IMR-90 (cell line): Measurements from ENCODE around the gene LAMB3. TPM values are rescaled to one million over a fixed set of nuclear protein-coding genes. Genes with fewer than 3 reads are reported as not detected.

Experiments used
- ATAC-seq: fragments of 200-7000 bp; cut with Tn5 transposase; 2 replicates; pipeline ENCODE4 v1.9.1; 2020; ENCODE audit warnings: low read depth, mild to moderate bottlenecking, moderate library complexity
- BruUV-seq: library from RNA; stranded (reverse); fragments of 400-500 nt; replicated peaks from 2 replicates; lab custom pipeline; 2021; lab: Mats Ljungman, UMichigan
- CTCF ChIA-PET: fragments of 300-600 bp; formaldehyde crosslinking; extraction: SDS; loops from one replicate; lab custom pipeline; 2021; ENCODE audit warnings: antibody characterized with exemption; lab: Yijun Ruan, JAX
- POLR2A ChIA-PET: fragments of 300-600 bp; sonication (Branson Sonifier 250); formaldehyde crosslinking; loops from one replicate; lab custom pipeline; 2022; ENCODE audit warnings: antibody characterized with exemption; ENCODE audit not compliant: unreplicated experiment; lab: Charles Lee
- DNase-seq: peaks from one replicate; pipeline ENCODE4 v3.0.0; 2013
- H2AFZ ChIP-seq: replicated peaks from 2 replicates; pipeline ENCODE3; 2013; ENCODE audit warnings: low read length, mild to moderate bottlenecking; ENCODE audit not compliant: poor library complexity
- H2AK5ac ChIP-seq: 2 replicates; pipeline ENCODE4 v1.6.1; 2013; ENCODE audit warnings: low read depth, low read length, inconsistent platforms
- H2AK9ac ChIP-seq: replicated peaks from 2 replicates; pipeline ENCODE3; 2013; ENCODE audit warnings: mild to moderate bottlenecking, low read depth, low read length, moderate library complexity; ENCODE audit not compliant: poor library complexity
- H2BK120ac ChIP-seq: 2 replicates; pipeline ENCODE4 v1.6.1; 2013; ENCODE audit warnings: low read depth, low read length, inconsistent platforms
- H2BK15ac ChIP-seq: 3 replicates; pipeline ENCODE4 v1.6.1; 2013; ENCODE audit warnings: low read depth, low read length, inconsistent platforms
- H2BK20ac ChIP-seq: 2 replicates; pipeline ENCODE4 v1.6.1; 2013; ENCODE audit warnings: low read depth, mild to moderate bottlenecking, inconsistent platforms, low read length, moderate library complexity
- H2BK5ac ChIP-seq: 2 replicates; pipeline ENCODE4 v1.6.1; 2013; ENCODE audit warnings: mild to moderate bottlenecking, low read depth, low read length, inconsistent platforms; ENCODE audit not compliant: poor library complexity, severe bottlenecking
- H3K14ac ChIP-seq: replicated peaks from 2 replicates; pipeline ENCODE4 v1.6.1; 2013; ENCODE audit warnings: low read depth, low read length, inconsistent platforms
- H3K18ac ChIP-seq: 2 replicates; pipeline ENCODE4 v1.6.1; 2013; ENCODE audit warnings: low read depth, low read length, control low read depth
- H3K23ac ChIP-seq: 2 replicates; pipeline ENCODE4 v1.6.1; 2013; ENCODE audit warnings: low read depth, low read length, inconsistent platforms
- H3K27ac ChIP-seq: 2 replicates; pipeline ENCODE4 v1.5.1; 2013; ENCODE audit warnings: mild to moderate bottlenecking, control low read depth, low read length; ENCODE audit not compliant: insufficient read depth
- H3K27me3 ChIP-seq: 2 replicates; pipeline ENCODE4 v1.6.1; 2013; ENCODE audit warnings: low read length; ENCODE audit not compliant: control insufficient read depth, insufficient read depth
- H3K36me3 ChIP-seq: 2 replicates; pipeline ENCODE4 v1.6.1; 2013; ENCODE audit warnings: low read length, mixed read lengths; ENCODE audit not compliant: control insufficient read depth, insufficient read depth
- H3K4ac ChIP-seq: 2 replicates; pipeline ENCODE4 v1.6.1; 2013; ENCODE audit warnings: low read depth, low read length, inconsistent platforms
- H3K4me1 ChIP-seq: 2 replicates; pipeline ENCODE4 v1.6.1; 2013; ENCODE audit warnings: low read length, mixed read lengths; ENCODE audit not compliant: control insufficient read depth, insufficient read depth
- H3K4me2 ChIP-seq: 2 replicates; pipeline ENCODE4 v1.6.1; 2013; ENCODE audit warnings: low read depth, mild to moderate bottlenecking, control low read depth, low read length, moderate library complexity
- H3K4me3 ChIP-seq: 2 replicates; pipeline ENCODE4 v1.5.1; 2013; ENCODE audit warnings: low read depth, mild to moderate bottlenecking, control low read depth, low read length, moderate library complexity; ENCODE audit not compliant: insufficient read depth
- H3K56ac ChIP-seq: 2 replicates; pipeline ENCODE4 v1.6.1; 2013; ENCODE audit warnings: low read length, inconsistent platforms; ENCODE audit not compliant: insufficient read depth; ENCODE audit errors: extremely low read depth
- H3K79me1 ChIP-seq, 2 experiments: 2 replicates each; pipeline ENCODE4 v1.6.1; 2013; ENCODE audit warnings: low read length in 2 of 2, inconsistent platforms in 1 of 2, low read depth in 1 of 2
- H3K9ac ChIP-seq: 2 replicates; pipeline ENCODE4 v1.6.1; 2013; ENCODE audit warnings: low read depth, low read length, control low read depth
- H3K9me1 ChIP-seq: 2 replicates; pipeline ENCODE4 v1.6.1; 2013; ENCODE audit warnings: low read length, inconsistent platforms; ENCODE audit not compliant: insufficient read depth
- H3K9me3 ChIP-seq: 2 replicates; pipeline ENCODE4 v1.6.1; 2013; ENCODE audit warnings: low read length; ENCODE audit not compliant: control insufficient read depth, insufficient read depth
- H4K20me1 ChIP-seq: 2 replicates; pipeline ENCODE4 v1.6.1; 2013; ENCODE audit warnings: low read length, inconsistent platforms; ENCODE audit not compliant: insufficient read depth
- H4K5ac ChIP-seq: 2 replicates; pipeline ENCODE4 v1.6.1; 2013; ENCODE audit warnings: mild to moderate bottlenecking, low read depth, low read length, control low read depth
- H4K8ac ChIP-seq, 2 experiments: 2 replicates each; pipeline ENCODE4 v1.6.1; 2013; ENCODE audit warnings: low read depth in 2 of 2, low read length in 2 of 2, control low read depth in 1 of 2, inconsistent platforms in 1 of 2
- H4K91ac ChIP-seq: 2 replicates; pipeline ENCODE4 v1.6.1; 2013; ENCODE audit warnings: low read depth, low read length, inconsistent platforms; ENCODE audit not compliant: insufficient read depth
- FOS ChIP-seq: fragments of 150-350 bp; IDR thresholded peaks from 2 replicates; pipeline ENCODE4 v1.6.1; 2016; ENCODE audit warnings: low read depth, low read length
- MAFK ChIP-seq: IDR thresholded peaks from 2 replicates; pipeline ENCODE4 v1.6.1; 2012; ENCODE audit warnings: low read depth, low read length, improper control_type of control experiment
- MAZ ChIP-seq: IDR thresholded peaks from 2 replicates; pipeline ENCODE4 v1.6.1; 2012; ENCODE audit warnings: low read depth, mild to moderate bottlenecking, low read length, improper control_type of control experiment, moderate library complexity, borderline replicate concordance
- MXI1 ChIP-seq: IDR thresholded peaks from 2 replicates; pipeline ENCODE4 v1.6.1; 2012; ENCODE audit warnings: low read depth, mild to moderate bottlenecking, low read length, moderate library complexity, borderline replicate concordance
- POLR2A ChIP-seq: IDR thresholded peaks from 2 replicates; pipeline ENCODE4 v1.6.1; 2012; ENCODE audit warnings: mild to moderate bottlenecking, low read depth, low read length
- RAD21 ChIP-seq: IDR thresholded peaks from 2 replicates; pipeline ENCODE4 v1.6.1; 2012; ENCODE audit warnings: low read length, improper control_type of control experiment
- RCOR1 ChIP-seq: IDR thresholded peaks from 2 replicates; pipeline ENCODE4 v1.6.1; 2012; ENCODE audit warnings: mild to moderate bottlenecking, low read length, improper control_type of control experiment; ENCODE audit not compliant: insufficient replicate concordance
- SMC3 ChIP-seq: fragments of 150-350 bp; IDR thresholded peaks from 2 replicates; pipeline ENCODE4 v1.6.1; 2016; ENCODE audit warnings: low read depth, mild to moderate bottlenecking, antibody characterized with exemption, low read length, moderate library complexity
- WGBS, 2 experiments: methylation state at CpG; one replicate each; pipeline versions ENCODE4 v1.1.5 to v1.1.7; 2013; ENCODE audit warnings: missing lambda C conversion rate in 2 of 2; ENCODE audit not compliant: insufficient read length in 1 of 2; ENCODE audit errors: extremely low coverage in 2 of 2; 5-methylcytosine and 5-hydroxymethylcytosine counted together
- dilution Hi-C: fragments of 300-500 bp; cut with HindIII; formaldehyde crosslinking; loops from one replicate; pipeline ENCODE4 v1.14.3; 2018; ENCODE audit warnings: low sequenced_read_pairs; ENCODE audit not compliant: unreplicated experiment
- in situ Hi-C: fragments of 300-500 bp; cut with MboI; formaldehyde crosslinking; loops from 3 replicates; pipeline ENCODE4 v1.14.3; 2019; ENCODE audit warnings: low sequenced_read_pairs, inconsistent platforms, mixed read lengths
- intact Hi-C: fragments of 100-400 bp; cut with micrococcal nuclease; formaldehyde crosslinking; loops from 2 replicates; pipeline ENCODE4 v1.10.0; 2022
- polyA plus RNA-seq, 3 experiments: library from polyadenylated mRNA; depleted of rRNA; stranded (reverse); fragments of >200 nt; gene quantifications; 2 replicates each; pipeline ENCODE4 v1.2.3, GENCODE V29; 2012; ENCODE audit warnings: low replicate concordance in 1 of 3
- total RNA-seq: library from RNA; depleted of rRNA; stranded (reverse); fragments of >200 nt; gene quantifications from 2 replicates; pipeline ENCODE4 v1.2.3, GENCODE V29; 2012
- TF ChIP-seq, protein P1 (sequence below): fragments of 150-350 bp; IDR thresholded peaks from 2 replicates; pipeline ENCODE4 v1.6.1; 2017; ENCODE audit warnings: mild to moderate bottlenecking, antibody characterized with exemption, low read length, low read depth
- TF ChIP-seq, protein P2 (sequence below): fragments of 150-350 bp; IDR thresholded peaks from 2 replicates; pipeline ENCODE4 v1.6.1; 2016; ENCODE audit warnings: low read depth, mild to moderate bottlenecking, low read length, moderate library complexity, borderline replicate concordance

LAMB3 gene
- total and polyA plus RNA-seq, 2 of the 4 experiments (the other 2 are of a cell fraction) = 0.72 to 2.1 TPM

DNA sequence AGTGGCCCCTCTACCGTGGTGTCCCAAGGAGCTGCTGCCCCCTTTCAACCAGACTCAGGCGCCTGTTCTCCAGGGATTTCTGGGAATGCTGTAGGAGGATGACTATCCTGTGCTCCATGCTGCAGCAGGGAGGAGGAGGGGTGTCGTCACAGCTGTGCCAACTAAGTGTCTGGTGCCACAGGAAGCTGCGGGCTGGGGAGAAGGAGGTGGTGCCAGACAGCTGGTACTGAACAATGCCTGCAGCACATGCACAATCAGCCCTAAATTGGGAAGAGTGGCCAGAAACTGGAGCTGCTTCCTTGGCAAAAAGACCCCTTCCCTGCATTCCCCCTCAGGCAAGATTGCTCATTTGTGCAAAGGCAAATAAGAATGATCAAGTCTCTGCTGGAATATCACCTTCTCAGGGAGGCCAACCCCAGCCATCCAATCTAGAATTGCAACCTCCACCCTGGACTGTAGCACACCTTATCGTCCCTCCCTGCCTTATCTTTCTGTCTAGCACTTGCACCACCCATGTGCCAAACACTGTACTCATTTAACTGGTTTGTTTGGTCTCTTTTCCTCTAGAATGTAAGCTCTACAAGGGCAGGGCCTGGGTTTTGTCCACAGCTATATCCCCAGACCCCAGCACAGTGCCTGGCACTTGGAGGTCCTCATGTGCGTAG is 33.3 kb downstream of the LAMB3 start:
- 55% methylated on average over 2 of the region's 6 CpGs; no CpG with 5 or more reads in 1 of the 2 experiments for WGBS, 2 experiments
- no peaks in the 10 kb centered on the region for H3K4me1 ChIP-seq
- in situ Hi-C loops = no loop called here
- H3K9me3 ChIP-seq = no peaks in the 10 kb centered on the region
- H2BK20ac ChIP-seq = no peak overlapping the region
- H3K56ac ChIP-seq = no peak overlapping the region
- H3K27ac ChIP-seq = no peak overlapping the region
- H3K4me3 ChIP-seq = no peak overlapping the region
- H2BK120ac ChIP-seq = no peak overlapping the region
- H3K4me2 ChIP-seq = no peak overlapping the region
- intact Hi-C loops = no loop called here
- H2AK5ac ChIP-seq = no peak overlapping the region
- TF ChIP-seq, protein P1, sequence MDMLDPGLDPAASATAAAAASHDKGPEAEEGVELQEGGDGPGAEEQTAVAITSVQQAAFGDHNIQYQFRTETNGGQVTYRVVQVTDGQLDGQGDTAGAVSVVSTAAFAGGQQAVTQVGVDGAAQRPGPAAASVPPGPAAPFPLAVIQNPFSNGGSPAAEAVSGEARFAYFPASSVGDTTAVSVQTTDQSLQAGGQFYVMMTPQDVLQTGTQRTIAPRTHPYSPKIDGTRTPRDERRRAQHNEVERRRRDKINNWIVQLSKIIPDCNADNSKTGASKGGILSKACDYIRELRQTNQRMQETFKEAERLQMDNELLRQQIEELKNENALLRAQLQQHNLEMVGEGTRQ = no peak
- TF ChIP-seq MAZ (no peak), MAFK (no peak), SMC3 (no peak), RCOR1 (no peak), MXI1 (no peak), RAD21 (no peak), FOS (no peak), POLR2A (no peak)
- TF ChIP-seq, protein P2, sequence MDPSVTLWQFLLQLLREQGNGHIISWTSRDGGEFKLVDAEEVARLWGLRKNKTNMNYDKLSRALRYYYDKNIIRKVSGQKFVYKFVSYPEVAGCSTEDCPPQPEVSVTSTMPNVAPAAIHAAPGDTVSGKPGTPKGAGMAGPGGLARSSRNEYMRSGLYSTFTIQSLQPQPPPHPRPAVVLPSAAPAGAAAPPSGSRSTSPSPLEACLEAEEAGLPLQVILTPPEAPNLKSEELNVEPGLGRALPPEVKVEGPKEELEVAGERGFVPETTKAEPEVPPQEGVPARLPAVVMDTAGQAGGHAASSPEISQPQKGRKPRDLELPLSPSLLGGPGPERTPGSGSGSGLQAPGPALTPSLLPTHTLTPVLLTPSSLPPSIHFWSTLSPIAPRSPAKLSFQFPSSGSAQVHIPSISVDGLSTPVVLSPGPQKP = no peak
- ChIA-PET POLR2A (no interaction called here), CTCF (interaction anchor here (0.5 kb wide), 1 partner anchor 349 kb away, joined by 4 read pairs; no protein-coding TSS in a partner anchor)
- no peak overlapping the region for H3K23ac ChIP-seq
- H4K8ac ChIP-seq = no peak overlapping the region
- no peak overlapping the region for H3K4ac ChIP-seq
- H3K14ac ChIP-seq = no peak overlapping the region
- peak overlapping the region; percentile 37 for H2AFZ ChIP-seq
- H3K27me3 ChIP-seq = no peaks in the 10 kb centered on the region
- H4K20me1 ChIP-seq = no peaks in the 10 kb centered on the region
- no peaks in the 10 kb centered on the region for H3K36me3 ChIP-seq
- H2BK15ac ChIP-seq = no peak overlapping the region
- no peak overlapping the region for H2BK5ac ChIP-seq
- no TSS peak for BruUV-seq
- dilution Hi-C loops = no loop called here
- H2AK9ac ChIP-seq = no peak overlapping the region
- no peak overlapping the region for H4K91ac ChIP-seq
- no peak; the same call in 1 of the 2 replicates for ATAC-seq
- no peak overlapping the region for H3K18ac ChIP-seq
- H3K9ac ChIP-seq = no peak overlapping the region
- no peaks in the 10 kb centered on the region for H3K79me1 ChIP-seq
- no peak for DNase-seq
- no peaks in the 10 kb centered on the region for H3K9me1 ChIP-seq
- no peak overlapping the region for H4K5ac ChIP-seq
